ENCODE data around the gene LRRK2.

Gene LRRK2

GRCh38 chr12:40229690-40230651, 5.2 kb downstream of the LRRK2 start:
- no peak for DNase-seq (ENCODE audit: low read depth, low spot score)
- in situ Hi-C loops (cut with HindIII; ENCODE audit: low sequenced_read_pairs) = no loop called here
- no peak overlapping the region for H3K4me3 ChIP-seq (ENCODE audit: low read depth, low read length)
- no peak for TF ChIP-seq CTCF (IDR thresholded peaks at IDR 0.05; ENCODE audit: low read depth, low read length)

GRCh38 chr12:40232602-40233001, 7.8 kb downstream of the LRRK2 start:
- TF ChIP-seq CTCF (IDR thresholded peaks at IDR 0.05; ENCODE audit: low read depth, low read length) = no peak
- in situ Hi-C loops (cut with HindIII; ENCODE audit: low sequenced_read_pairs) = no loop called here
- no peak overlapping the region for H3K4me3 ChIP-seq (ENCODE audit: low read depth, low read length)
- no peak for DNase-seq (ENCODE audit: low read depth, low spot score)

- H3K4me3 ChIP-seq (ENCODE audit: low read depth, low read length) = no peak overlapping the region
- no peak for TF ChIP-seq CTCF (IDR thresholded peaks at IDR 0.05; ENCODE audit: low read depth, low read length)
- no peak for DNase-seq (ENCODE audit: low read depth, low spot score)
- in situ Hi-C loops (cut with HindIII; ENCODE audit: low sequenced_read_pairs) = no loop called here
Measured at GRCh38 chr12:40233741-40234367, 9.1 kb downstream of the LRRK2 start.

GRCh38 chr12:40236357-40236850, 11.6 kb downstream of the LRRK2 start:
- DNase-seq (ENCODE audit: low read depth, low spot score) = no peak
- H3K4me3 ChIP-seq (ENCODE audit: low read depth, low read length) = no peak overlapping the region
- TF ChIP-seq CTCF (IDR thresholded peaks at IDR 0.05; ENCODE audit: low read depth, low read length) = no peak
- in situ Hi-C loops (cut with HindIII; ENCODE audit: low sequenced_read_pairs) = no loop called here

GRCh38 chr12:40238266-40238902, 13.6 kb downstream of the LRRK2 start:
- H3K4me3 ChIP-seq (ENCODE audit: low read depth, low read length) = no peak overlapping the region
- in situ Hi-C loops (cut with HindIII; ENCODE audit: low sequenced_read_pairs) = no loop called here
- no peak for TF ChIP-seq CTCF (IDR thresholded peaks at IDR 0.05; ENCODE audit: low read depth, low read length)
- DNase-seq (ENCODE audit: low read depth, low spot score) = no peak

GRCh38 chr12:40238979-40239378, 14.2 kb downstream of the LRRK2 start:
- DNase-seq (ENCODE audit: low read depth, low spot score) = no peak
- H3K4me3 ChIP-seq (ENCODE audit: low read depth, low read length) = no peak overlapping the region
- TF ChIP-seq CTCF (IDR thresholded peaks at IDR 0.05; ENCODE audit: low read depth, low read length) = no peak
- in situ Hi-C loops (cut with HindIII; ENCODE audit: low sequenced_read_pairs) = no loop called here
